ENCODE measurements around the gene ATF4. TPM values are rescaled to one million over a fixed set of nuclear protein-coding genes. Genes with fewer than 3 reads are reported as not detected.

The ATF4 gene, protein sequence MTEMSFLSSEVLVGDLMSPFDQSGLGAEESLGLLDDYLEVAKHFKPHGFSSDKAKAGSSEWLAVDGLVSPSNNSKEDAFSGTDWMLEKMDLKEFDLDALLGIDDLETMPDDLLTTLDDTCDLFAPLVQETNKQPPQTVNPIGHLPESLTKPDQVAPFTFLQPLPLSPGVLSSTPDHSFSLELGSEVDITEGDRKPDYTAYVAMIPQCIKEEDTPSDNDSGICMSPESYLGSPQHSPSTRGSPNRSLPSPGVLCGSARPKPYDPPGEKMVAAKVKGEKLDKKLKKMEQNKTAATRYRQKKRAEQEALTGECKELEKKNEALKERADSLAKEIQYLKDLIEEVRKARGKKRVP
- 100 to 1,000 TPM; 207 to 498 (median 323) TPM for total RNA-seq
- 1,000 to 10,000 TPM in 2 of 3 donors, 100 to 1,000 TPM in 1; 619 to 1,513 (median 1,039) TPM for polyA plus RNA-seq
- long read RNA-seq, donor 1, transcript ATF4-201 (2 exons, 2,019 nt), result minor isoform, 36 of 128 reads
- long read RNA-seq, donor 1, transcript ATF4-202 (3 exons, 1,419 nt), result major isoform, 84 of 128 reads
- long read RNA-seq, donor 1, partial matches to known transcripts, result 7 of 128 reads
- long read RNA-seq, donor 1, other reads (novel, unspliced or antisense), result 0 of 128 reads
- long read RNA-seq, donor 2, transcript ATF4-202 (3 exons, 1,419 nt), result major isoform, 45 of 137 reads
- long read RNA-seq, donor 2, transcript ATF4-201 (2 exons, 2,019 nt), result minor isoform, 23 of 137 reads
- long read RNA-seq, donor 2, partial matches to known transcripts, result 69 of 137 reads
- long read RNA-seq, donor 2, other reads (novel, unspliced or antisense), result 0 of 137 reads
- long read RNA-seq, donor 3, transcript ATF4-201 (2 exons, 2,019 nt), result minor isoform, 41 of 89 reads
- long read RNA-seq, donor 3, transcript ATF4-202 (3 exons, 1,419 nt), result major isoform, 48 of 89 reads
- long read RNA-seq, donor 3, partial matches to known transcripts, result 0 of 89 reads
- long read RNA-seq, donor 3, other reads (novel, unspliced or antisense), result 0 of 89 reads
- long read RNA-seq, donor 4, transcript ATF4-201 (2 exons, 2,019 nt), result minor isoform, 13 of 111 reads
- long read RNA-seq, donor 4, transcript ATF4-202 (3 exons, 1,419 nt), result major isoform, 89 of 111 reads
- long read RNA-seq, donor 4, partial matches to known transcripts, result 9 of 111 reads
- long read RNA-seq, donor 4, other reads (novel, unspliced or antisense), result 0 of 111 reads
- long read RNA-seq, donor 5, transcript ATF4-201 (2 exons, 2,019 nt), result minor isoform, 17 of 197 reads
- long read RNA-seq, donor 5, transcript ATF4-202 (3 exons, 1,419 nt), result major isoform, 161 of 197 reads
- long read RNA-seq, donor 5, partial matches to known transcripts, result 16 of 197 reads
- long read RNA-seq, donor 5, other reads (novel, unspliced or antisense), result 3 of 197 reads
- long read RNA-seq, donor 6, transcript ATF4-201 (2 exons, 2,019 nt), result minor isoform, 19 of 121 reads
- long read RNA-seq, donor 6, transcript ATF4-202 (3 exons, 1,419 nt), result major isoform, 94 of 121 reads
- long read RNA-seq, donor 6, partial matches to known transcripts, result 0 of 121 reads
- long read RNA-seq, donor 6, other reads (novel, unspliced or antisense), result 8 of 121 reads
- long read RNA-seq, donor 7, transcript ATF4-201 (2 exons, 2,019 nt), result minor isoform, 9 of 79 reads
- long read RNA-seq, donor 7, transcript ATF4-202 (3 exons, 1,419 nt), result major isoform, 26 of 79 reads
- long read RNA-seq, donor 7, partial matches to known transcripts, result 44 of 79 reads
- long read RNA-seq, donor 7, other reads (novel, unspliced or antisense), result 0 of 79 reads
- long read RNA-seq, donor 8, transcript ATF4-201 (2 exons, 2,019 nt), result minor isoform, 27 of 189 reads
- long read RNA-seq, donor 8, transcript ATF4-202 (3 exons, 1,419 nt), result major isoform, 75 of 189 reads
- long read RNA-seq, donor 8, partial matches to known transcripts, result 87 of 189 reads
- long read RNA-seq, donor 8, other reads (novel, unspliced or antisense), result 0 of 189 reads
- long read RNA-seq, donor 9, transcript ATF4-202 (3 exons, 1,419 nt), result major isoform, 34 of 53 reads
- long read RNA-seq, donor 9, transcript ATF4-201 (2 exons, 2,019 nt), result minor isoform, 19 of 53 reads
- long read RNA-seq, donor 9, partial matches to known transcripts, result 0 of 53 reads
- long read RNA-seq, donor 9, other reads (novel, unspliced or antisense), result 0 of 53 reads
- long read RNA-seq, donor 10, transcript ATF4-201 (2 exons, 2,019 nt), result major isoform, 29 of 46 reads
- long read RNA-seq, donor 10, transcript ATF4-202 (3 exons, 1,419 nt), result minor isoform, 17 of 46 reads
- long read RNA-seq, donor 10, partial matches to known transcripts, result 0 of 46 reads
- long read RNA-seq, donor 10, other reads (novel, unspliced or antisense), result 0 of 46 reads

DNA sequence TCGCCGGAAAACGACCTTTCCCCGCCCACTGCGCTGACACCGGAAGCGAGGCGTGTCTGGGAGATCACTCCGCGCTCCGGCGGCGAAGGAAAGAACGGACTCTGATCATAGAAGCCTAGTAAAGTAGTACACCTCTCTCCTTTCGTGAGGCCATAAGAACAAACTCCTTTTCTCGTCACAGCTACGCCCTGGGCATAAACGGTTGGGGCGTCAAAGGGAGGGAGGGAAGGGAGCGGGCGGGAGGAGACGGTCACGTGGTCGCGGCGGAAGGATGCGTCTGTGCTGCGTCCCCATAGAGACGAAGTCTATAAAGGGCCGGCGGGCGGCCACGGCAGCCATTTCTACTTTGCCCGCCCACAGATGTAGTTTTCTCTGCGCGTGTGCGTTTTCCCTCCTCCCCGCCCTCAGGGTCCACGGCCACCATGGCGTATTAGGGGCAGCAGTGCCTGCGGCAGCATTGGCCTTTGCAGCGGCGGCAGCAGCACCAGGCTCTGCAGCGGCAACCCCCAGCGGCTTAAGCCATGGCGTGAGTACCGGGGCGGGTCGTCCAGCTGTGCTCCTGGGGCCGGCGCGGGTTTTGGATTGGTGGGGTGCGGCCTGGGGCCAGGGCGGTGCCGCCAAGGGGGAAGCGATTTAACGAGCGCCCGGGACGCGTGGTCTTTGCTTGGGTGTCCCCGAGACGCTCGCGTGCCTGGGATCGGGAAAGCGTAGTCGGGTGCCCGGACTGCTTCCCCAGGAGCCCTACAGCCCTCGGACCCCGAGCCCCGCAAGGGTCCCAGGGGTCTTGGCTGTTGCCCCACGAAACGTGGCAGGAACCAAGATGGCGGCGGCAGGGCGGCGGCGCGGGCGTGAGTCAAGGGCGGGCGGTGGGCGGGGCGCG, at the start of gene ATF4:
TSS of gene ATF4 (plus strand) at position 337 of the 880 bp plus-strand sequence. CDS start 884 bp downstream, outside the sequence.
- peak; percentile 97 to 98 for TF ChIP-seq POLR2A (IDR thresholded peaks at IDR 0.05)
- TF ChIP-seq, protein P1, sequence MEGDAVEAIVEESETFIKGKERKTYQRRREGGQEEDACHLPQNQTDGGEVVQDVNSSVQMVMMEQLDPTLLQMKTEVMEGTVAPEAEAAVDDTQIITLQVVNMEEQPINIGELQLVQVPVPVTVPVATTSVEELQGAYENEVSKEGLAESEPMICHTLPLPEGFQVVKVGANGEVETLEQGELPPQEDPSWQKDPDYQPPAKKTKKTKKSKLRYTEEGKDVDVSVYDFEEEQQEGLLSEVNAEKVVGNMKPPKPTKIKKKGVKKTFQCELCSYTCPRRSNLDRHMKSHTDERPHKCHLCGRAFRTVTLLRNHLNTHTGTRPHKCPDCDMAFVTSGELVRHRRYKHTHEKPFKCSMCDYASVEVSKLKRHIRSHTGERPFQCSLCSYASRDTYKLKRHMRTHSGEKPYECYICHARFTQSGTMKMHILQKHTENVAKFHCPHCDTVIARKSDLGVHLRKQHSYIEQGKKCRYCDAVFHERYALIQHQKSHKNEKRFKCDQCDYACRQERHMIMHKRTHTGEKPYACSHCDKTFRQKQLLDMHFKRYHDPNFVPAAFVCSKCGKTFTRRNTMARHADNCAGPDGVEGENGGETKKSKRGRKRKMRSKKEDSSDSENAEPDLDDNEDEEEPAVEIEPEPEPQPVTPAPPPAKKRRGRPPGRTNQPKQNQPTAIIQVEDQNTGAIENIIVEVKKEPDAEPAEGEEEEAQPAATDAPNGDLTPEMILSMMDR (IDR thresholded peaks at IDR 0.05), result no peak
- Histone ChIP-seq H3K36me3 (replicated peaks in 1 of 2) (peaks cover 0 to 41% of the 10 kb centered on the region in 2 donors), H3K4me1 (replicated peaks in 1 of 2) (peaks cover 33 to 52% of the 10 kb centered on the region in 2 donors), H3K4me3 (peak within 1 kb of the TSS; percentile 76 to 100 (median 92)), H3K27me3 (no peaks in the 10 kb centered on the region), H3K9me3 (replicated peaks in 1 of 3) (no peaks in the 10 kb centered on the region), H3K27ac (peak within 1 kb of the TSS; percentile 94 to 99 (median 98))
- 0 to 2% (median 1%) methylated on average over 12 to 86 of the region's 86 CpGs for WGBS, 4 donors
- intact Hi-C loops (cut with DNase I), result loop anchor here in 1 of 2 donors (10.0 kb wide), 2 partner anchors 176 to 346 kb away; partner anchors contain the start of gene SYNGR1
- peak in 6 of 7 donors; percentile 87 to 94 (median 92) for DNase-seq

DNA sequence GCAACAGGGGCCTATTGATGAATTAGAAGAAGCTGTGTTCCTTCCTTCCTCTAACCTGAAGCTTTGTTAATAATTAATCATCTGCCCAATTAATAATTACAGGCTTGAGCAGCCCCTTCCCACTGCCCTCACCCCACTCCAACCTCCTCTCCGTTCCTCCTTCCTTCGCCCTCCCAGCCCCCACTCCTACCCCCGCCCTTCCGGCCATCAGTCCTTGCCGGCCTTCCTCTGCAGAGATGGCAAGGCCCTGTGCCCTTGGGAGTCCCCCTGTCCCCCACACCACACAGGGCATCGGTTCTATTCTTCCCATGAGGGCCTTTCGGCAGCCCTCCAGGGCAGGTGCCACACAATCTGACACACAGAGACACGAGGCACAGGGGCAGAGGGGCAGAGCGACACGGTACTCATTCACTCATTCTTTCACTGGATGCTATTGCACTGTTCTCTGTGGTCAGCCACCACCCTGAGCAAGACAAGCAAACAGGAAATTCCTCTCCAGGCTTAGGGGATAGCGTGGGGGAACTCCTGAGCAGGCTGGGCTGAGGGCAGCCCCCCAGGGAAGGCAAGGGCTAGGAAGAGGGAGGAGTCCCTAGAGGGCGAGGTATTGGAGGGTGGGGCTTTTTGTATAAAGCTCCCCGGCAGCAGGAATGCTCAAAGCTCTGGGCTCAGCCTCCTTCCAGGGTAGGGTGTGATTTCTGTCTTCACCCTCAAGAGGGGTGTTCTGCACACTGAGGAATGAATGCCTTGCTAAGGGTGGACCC, 48.8 kb upstream of the ATF4 start:
- H3K27ac ChIP-seq, result peak overlapping the region in 2 of 5 donors; percentile 52 to 81
- no peaks in the 10 kb centered on the region for H3K9me3 ChIP-seq (replicated peaks in 1 of 3)
- peaks cover 0 to 19% of the 10 kb centered on the region in 2 donors for H3K4me1 ChIP-seq (replicated peaks in 1 of 2)
- WGBS, 4 donors, result 39 to 50% (median 44%) methylated on average over 10 to 13 of the region's 13 CpGs
- intact Hi-C loops (cut with DNase I), result loop anchor here in 1 of 2 donors (10.0 kb wide), 1 partner anchor 543 kb away; no protein-coding TSS in a partner anchor
- no peak for DNase-seq
- TF ChIP-seq, protein P1 (IDR thresholded peaks at IDR 0.05), result no peak
- no peak for TF ChIP-seq POLR2A (IDR thresholded peaks at IDR 0.05)
- H3K27me3 ChIP-seq, result no peaks in the 10 kb centered on the region
- no peak overlapping the region for H3K4me3 ChIP-seq
- no peaks in the 10 kb centered on the region for H3K36me3 ChIP-seq (replicated peaks in 1 of 2)
